Fibroblast of skin of back (primary cell): ENCODE data around the gene TOR4A.
A peak's percentile ranks its signal among the peaks of the same experiment; 100 is the strongest.

Source experiments
- DNase-seq: peaks from one replicate; pipeline ENCODE4 v3.0.0-alpha.2; 2013

The TOR4A gene

DNA sequence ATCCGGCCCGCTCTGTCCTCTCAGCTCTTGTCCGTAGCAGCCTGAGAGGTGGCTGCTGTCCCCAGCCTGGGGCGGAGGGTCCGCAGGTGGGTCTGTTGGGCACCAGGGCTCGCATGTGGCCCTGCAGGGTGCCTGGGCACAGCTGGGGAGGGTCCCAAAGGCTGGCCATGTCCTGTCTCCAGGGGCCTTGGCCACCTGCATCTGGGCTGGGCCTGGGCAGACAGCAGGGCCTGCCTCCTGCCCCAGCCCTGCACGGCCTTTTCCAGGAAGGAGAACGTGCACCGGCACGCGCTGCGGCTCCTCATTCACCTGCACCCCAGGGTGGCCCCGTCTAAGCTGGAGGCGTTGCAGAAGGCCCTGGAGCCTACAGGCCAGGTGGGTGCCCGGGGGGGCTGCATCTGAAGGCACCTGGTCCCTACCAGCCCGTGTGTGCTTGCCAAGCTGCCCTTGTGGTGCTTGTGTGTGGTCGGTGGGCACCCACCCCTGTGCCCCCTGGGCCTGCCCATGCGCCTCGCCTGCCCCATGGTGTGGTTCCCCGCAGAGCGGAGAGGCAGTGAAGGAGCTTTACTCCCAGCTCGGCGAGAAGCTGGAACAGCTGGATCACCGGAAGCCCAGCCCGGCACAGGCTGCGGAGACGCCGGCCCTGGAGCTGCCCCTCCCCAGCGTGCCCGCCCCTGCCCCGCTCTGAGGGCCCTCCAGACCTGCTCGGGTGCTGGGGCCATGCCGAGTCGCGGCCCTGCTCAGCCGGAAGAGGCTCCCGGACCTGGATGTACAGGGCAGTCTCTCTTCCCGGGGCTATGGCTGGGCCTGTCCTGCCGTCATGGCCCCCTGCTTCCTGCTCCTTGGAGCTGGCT lies 5.1 kb upstream of the TOR4A start:
- DNase-seq = no peak

DNA sequence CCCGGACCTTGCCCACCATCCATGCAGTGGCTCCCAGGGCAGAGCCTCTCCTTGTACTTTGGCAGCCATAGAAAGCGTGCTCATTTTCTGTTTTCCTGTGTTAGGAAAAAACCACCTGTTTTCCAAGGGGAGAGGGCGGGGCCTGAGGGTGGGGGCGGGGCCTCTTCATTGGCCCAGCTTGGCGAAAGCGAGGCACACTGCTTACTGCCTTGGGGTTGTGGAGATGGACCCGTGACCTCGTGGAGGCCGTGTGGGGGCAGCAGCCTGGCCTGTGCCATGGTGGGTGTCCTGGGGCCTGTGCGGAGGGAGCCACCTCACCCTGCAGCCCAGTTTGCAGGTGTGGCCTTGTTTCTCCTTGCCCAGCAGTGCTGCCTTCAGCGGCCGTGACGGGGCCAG lies 4.4 kb upstream of the TOR4A start:
- no peak for DNase-seq

DNA sequence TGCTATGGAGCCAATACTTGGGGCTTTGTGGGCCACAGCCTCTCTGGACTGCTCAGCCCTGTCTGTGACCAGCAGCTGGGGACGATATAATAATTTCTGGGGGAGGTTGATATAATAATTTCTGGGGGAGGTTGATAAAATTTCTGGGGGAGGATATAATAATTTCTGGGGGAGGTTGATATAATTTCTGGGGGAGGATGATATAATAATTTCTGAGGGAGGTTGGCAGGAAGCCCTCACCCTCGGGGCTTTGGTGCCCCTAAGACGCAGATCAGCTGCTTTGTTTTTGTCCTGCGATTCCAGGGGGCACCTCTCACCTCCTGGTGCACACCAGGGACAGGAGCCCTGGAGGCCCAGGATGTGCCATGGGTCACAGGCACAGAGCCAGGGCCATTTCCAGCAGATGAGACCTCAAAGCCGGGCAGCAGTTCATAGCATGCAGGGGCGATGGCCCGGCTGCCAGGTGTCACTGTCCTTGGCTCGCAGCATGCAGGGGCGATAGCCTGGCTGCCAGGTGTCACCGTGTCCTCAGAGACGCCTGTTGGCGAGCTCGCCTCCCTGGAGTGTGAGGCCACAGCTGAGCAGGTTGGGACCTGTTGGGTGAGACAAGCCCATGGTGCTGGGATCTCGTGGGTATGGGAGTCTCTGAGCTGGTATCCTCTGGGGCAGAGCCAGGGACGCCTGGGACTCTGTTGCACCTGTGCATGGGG lies 3.8 kb upstream of the TOR4A start:
- no peak for DNase-seq

DNA sequence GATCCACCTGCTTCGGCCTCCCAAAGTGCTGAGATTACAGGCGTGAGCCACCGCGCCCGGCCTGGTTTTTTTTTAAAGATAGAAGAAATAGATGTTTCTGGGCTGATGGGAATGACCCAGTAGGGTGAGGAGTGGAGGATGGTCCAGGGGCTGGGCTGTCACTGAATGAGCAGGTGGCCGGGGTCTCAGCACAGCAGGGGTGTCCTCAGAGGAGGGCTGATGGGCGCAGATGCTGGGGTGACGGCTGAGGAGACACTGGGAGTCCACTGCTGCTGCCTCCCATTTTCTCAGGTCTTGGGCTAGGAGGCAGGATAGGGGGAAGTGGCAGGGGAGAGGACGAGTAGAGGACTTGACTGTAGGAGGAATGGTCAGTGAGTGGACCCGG lies 2.3 kb upstream of the TOR4A start:
- no peak for DNase-seq

DNA sequence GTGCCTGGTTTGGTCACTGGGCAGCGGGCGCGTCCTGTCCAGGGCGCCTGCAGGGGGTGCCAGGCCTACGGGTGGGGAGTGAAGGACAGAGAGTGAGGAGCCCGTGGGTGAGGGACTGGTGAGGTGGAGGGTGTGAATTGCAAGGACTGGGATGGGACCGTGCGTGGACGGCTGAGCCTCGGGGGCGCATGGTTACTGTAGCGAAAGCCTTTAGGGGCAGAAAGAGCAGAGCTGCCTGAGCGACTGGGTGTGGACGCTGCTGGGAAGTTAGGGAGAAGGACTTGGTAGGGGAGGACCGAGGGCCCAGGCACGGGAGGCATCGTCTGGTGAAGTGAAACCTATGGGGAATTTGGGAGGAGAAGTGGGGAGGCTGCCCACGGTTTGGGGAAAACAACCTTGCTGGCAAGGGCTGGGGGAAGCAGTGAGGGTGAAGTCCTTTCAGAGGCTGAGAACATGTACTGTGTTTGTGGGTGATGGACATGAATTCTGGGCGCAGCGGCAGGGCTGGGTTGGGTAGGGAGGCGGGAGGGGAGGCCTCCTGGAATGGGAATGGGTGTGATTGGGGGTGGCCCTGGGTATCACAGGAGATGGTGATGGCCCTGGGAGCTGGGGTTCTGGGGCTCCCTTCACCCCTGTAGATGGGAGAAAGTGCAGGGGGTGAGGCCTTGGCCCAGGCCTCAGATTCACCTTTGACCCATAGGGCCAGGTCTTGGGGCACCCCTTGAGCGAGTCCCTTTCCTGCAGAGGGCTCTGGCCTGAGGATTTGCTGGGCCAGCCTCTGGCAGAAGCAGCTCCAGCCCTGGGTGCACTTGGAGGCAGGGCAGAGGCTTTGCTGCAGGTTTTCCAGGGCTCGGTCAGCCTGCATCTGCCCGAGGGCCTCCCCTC lies 1.7 kb upstream of the TOR4A start:
- no peak for DNase-seq

DNA sequence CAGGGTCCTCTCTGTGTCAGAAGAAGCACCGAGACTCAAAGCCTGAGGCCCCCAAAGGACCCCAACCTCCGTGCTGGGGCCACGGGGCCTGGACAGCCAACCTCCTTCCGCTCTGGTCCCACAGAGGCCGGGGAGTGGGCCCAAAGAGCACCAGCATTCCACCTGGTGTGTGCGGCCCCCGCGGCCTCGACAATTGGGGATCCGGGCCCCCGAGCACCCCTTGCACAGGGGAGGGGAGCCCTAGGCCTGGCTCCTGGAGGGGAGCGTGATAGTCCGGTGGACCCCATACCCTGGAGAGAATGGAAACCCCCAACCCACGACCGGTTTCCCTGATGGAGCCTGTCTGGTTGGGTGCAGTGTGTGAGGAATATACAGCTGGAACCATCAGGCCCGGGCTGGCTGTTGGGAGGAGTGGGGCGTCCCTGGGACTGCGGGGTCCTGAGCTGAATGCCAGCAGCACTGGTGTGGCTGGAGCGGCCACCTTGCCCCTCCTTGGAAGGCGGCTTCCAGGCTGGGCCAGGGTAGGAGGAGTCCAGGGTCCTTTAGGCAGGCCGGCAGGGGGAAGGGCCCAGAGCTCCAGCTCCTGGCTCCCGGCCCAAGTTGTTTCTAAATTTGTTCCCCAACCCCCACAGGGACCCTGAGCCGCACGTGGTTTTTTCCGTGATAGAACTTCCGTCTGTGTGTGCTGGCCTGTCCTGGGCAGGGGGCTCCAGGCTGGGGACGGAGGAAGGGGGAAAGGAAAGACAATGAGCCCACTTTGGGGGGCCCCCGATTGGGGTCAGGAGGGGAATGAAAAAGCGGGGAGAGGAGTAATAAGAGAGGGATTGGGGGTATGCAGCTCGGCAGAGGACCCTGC lies 825 bp upstream of the TOR4A start:
- peak; percentile 53 for DNase-seq

DNA sequence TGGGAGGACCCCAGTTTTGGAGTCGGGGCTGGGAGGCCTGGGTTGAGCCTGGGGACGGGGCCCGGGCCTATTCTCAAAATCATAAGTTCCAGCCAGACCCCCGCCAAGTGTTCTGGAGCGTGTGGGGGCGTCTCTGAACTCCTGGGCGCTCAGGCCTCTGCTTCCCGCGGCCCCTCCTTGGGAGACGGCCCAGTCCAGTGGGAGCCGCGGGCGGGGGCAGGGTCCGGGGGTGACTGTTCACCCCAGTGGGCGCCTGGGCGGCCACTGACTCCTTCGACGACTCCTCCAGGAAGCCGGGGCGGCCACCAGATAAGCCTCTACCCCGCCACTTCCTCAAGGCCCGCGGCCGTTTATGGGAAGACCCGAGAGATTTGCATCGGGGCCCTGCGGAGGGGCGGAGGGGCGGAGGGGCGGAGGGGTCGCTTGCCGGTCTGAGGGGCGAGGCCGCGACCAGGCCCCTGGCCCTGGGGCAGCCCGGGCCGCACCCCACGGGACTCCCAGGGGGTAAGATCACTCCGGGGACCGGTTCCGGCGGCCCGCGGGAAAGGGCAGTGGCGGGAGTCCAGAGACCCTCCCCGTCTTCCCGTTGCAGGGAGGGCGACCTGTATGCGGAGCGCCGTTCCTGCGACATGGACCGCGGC lies 655 bp downstream of the TOR4A start:
- no peak for DNase-seq

DNA sequence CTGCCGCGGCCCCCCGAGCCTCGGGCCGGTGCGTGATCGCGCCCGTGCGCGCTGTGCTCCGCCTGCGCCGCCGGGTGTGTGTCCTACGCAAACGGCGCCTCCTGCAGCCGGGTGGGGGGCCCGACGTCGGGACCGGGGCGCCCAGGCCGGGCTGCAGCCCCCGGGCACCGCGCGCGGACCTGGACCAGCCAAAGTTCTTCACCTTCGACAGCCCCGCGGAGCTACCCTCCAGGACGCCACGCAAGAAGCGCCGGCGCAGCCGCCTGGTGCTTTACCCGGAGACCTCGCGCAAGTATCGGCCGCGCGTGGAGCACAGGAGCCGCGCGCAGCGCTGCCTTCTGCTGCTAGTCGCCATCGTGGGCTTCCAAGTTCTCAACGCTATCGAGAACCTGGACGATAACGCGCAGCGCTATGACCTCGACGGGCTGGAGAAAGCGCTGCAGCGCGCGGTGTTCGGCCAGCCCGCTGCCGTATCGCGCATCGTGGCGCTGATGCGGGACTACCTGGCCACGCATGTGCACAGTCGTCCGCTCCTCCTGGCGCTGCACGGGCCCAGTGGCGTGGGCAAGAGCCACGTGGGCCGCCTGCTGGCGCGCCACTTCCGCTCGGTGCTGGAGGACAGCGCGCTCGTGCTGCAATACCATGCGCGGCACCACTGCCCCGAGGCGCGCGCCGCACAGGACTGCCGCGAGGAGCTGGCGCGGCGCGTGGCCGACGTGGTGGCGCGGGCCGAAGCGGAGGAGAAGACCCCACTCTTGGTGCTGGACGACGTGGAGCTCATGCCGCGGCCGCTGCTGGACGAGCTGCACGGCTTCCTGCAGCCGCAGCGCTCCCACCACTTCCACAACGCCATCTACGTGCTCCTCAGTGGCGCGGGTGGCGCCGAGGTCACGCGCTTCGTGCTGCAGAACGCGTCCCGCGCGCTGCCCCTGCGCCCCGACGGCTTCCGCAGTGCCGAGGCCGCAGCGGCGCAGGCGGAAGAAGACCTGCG lies 1.5 kb downstream of the TOR4A start:
- no peak for DNase-seq

DNA sequence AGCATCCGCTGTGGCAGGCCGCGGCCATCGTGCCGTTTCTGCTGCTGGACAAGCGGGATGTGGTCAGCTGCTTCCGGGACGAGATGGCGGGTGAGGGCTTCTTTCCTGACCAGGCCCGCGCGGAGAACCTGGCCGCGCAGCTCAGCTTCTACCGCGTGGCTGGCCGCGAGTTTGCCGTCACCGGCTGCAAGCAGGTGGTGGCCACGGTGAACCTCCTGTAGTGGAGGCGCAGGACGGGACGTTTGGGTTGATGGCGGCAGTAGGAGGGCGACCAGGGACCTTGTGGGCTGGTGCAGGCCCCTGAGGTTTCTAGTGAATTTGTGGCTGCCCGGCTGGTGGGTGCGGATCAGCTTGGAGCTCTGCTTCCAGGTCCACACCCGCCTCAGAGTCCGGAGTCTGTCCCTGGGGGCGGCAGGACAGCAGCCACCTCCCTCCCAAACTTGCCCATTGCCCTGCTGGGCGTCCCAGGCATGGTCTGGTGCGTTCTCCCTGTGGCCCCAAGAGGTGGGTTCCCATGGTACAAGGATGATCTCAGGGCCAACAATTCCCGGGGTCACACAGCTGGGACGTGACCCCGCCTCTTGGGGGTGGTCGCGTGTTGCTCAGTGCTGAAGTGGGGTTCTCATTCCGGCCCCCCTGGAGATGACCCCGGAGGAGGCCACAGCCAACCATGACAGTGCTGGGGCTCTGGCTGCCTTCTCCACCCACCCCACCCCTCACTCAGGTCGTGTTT lies 2.4 kb downstream of the TOR4A start:
- DNase-seq = no peak

DNA sequence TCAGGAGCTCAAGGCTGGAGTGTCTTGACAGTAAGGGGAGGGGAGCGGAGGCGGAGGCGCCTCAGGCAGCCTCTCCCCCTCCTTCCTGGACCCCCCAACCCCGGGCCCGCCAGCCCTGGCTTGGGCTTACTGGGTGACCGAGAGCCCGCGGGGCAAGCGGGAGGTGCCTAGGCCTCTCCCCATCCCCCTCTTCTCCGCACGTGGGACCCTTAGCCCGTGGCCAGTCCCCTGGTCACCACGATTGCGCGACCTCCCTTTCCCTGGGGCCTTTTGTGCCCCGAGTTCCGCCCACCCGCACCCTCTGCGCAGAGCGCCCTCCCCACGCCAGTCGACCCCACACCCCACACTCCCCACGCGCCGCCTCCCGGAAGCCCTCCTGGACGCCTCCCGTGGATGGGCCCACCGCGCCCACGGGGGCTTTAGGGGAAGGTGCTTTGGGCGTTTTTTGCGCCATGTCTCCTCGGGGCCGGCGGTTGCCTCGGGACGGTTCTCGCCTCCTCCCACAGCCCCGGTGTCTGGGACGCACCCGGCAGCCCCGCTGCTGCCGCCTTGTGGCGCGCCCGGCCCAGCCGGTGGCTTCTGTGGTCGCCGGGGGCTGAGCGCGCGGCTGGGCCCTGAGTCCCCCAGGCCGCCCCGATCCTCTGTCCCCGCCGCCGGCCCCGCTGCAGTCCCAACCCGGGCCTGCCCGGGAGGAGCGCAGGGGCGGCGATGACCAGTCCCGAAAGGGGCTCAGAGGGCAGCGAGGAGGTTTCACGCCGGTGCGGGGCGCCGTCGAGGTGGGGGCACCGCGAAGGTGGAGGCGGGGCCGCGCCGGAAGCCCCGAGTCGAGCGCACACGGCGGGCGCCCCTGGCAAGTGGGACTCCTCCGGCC lies 3.2 kb downstream of the TOR4A start:
- no peak for DNase-seq

DNA sequence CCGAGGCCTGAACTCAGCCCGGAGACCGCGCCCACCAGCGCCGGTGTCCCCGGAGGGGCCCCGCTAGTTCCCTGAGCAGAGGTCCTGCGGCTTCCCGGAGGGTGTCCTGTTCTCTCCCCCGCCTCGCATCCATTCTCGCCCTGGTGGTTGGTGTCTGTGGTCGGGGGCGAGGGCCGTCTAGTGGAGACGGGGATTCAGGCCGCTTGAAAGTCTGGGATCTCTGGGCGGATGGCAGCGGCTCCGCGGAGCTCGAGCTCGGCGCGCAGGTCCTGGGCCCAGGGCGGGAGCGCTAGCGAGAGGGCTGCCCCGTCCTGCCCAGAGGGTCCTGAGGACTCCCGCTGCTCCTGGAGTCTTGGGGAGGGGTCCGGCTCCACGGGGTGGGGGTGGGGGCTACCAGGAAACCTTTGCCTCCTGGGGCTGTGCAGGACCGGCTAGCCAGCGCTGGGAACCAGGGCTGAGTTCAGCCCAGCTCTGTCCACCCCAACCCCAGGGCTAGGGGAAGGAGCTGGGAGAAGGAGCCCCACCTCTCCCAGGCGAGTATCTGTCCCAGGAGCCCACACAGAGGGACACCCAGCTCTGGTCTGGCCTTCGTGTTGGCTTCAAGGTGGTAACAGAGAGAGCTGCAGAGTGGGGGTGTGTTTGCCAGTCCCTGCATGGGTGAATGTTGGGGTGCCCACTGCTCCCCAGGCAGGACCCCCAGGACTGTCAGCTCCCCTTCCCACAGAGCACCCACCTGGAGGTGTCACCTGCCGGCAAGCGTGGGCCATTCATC lies 4.0 kb downstream of the TOR4A start:
- no peak for DNase-seq

DNA sequence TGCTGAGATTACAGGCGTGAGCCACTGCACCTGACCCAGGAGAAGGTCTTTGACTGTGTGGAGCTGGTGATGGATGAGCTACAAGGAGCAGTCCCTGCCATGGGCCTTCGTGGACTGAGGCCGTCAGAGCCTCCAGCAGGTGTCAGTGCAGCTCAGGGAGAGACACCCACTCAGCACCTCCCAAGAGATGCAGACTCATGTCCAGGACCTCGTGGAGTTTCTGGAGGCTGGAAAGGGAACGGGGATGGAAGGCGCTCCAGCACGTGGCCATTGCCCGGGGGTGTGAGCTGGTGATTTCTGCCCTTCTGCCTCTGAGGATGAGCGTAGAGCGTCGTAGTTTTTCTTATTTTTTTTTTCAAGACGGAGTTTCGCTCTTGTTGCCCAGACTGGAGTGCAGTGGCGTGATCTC lies 9.5 kb downstream of the TOR4A start:
- peak; percentile 58 for DNase-seq

DNA sequence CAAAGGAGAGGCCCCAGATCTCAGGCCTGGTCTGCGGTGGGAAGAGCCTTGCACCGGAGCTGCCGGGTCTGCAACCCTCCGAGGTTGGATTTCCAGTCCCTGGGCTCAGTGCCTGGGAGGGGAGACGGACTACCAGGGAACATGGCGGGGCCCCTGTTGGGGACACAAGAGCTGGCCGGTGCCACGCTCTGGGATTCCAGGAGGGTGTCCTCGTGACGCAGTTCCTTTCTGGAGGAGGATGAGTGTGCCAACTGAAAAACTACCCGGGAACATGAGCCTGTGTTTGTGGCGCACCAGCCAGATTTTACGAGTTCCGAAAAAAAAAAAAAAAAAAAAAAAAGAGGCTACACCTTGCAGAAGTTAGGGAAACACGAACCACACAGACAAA lies 15.6 kb downstream of the TOR4A start:
- DNase-seq = no peak

DNA sequence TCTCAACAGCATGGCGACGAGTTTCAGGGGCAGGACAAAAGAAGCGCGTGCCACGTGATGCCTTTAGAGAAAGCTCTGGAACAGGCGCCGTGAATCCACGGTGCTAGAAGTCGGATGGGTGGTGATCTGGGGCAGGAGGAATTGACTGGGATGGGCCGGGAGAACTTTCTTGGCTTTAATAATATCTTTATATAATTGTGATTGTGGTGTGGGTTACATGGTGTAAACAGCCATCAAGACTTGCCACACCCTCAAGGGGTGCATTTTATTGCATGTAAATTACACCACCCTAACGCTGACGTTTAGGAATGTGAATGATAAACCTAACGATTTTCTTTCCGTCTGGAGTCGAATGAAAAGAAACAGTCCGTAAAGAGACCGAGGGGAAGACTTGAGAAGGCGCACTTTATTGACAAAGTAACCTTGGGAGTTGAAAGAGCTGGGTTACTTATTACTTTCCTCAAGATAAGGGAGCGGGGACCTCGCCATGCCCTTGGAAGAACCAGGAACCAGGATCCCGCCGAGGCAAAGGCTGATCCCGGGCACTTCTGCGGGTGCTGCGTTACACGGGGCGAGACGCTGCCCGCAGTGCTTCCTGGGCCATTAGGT lies 16.1 kb downstream of the TOR4A start:
- DNase-seq = no peak

DNA sequence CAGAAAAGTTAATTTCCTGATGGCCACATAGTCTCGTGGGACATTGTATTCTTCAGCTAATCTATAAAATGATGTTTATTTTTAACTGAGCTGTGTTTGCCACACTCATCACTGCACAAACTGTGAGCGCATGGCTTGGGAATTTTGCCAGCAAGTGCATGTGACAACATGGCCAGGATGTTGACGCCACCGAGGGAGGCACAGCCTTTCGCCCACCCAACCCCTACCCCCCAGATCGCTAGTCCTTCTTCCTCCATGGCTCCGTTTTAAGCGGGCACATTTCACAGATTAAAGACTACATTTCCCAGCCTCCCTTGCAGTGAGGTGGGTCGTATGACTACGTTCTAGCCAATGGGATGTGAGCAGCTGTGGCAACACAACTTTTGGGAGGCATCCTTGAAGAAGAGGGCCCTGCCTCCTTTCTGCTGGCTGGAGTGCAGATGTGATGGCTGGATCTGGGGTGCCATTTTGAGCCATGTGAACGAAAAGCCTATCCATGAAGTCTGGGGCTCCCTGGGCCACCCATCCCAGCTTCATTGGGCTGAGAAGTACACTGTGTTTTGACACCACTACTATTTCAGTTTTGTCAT lies 16.7 kb downstream of the TOR4A start:
- DNase-seq = peak; percentile 52

DNA sequence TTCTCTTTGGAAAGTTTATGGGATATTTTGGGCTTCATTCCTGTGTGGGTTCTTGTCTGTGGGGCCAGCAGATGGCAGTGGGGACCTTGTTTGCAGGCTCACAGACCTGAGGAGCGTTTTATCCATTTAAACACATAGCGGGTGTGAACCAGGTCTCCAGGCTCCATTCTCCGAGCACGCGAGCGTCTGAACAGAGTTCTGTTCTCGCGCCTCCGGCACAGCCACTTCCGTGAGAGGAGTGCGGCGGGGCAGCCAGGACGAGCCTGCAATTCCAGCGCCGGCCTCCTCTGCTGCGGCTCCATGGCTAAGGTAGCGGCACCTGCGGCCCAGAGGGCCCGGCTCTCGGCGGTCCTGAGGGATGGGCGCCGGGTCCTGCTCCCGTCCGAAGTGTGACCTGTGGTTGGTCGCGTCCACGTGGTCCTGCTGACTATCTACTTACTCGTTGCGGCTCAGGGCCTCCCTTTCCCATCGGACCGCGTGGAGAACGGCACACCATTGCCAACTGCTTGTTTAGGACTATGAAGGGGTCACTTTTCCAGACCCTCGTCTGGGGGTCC lies 17.2 kb downstream of the TOR4A start:
- no peak for DNase-seq
